Hepatocyte (in vitro differentiated cells): Measurements from ENCODE around the gene GUCY2C. TPM values are rescaled to one million over a fixed set of nuclear protein-coding genes. Genes with fewer than 3 reads are reported as not detected.

ENCODE experiments used
- DNase-seq: peaks from one replicate; pipeline ENCODE4 v3.0.0-alpha.2; 2016; ENCODE audit warnings: low spot score
- H2AFZ ChIP-seq: fragments of 200-600 bp; sonication (generic); 2 replicates; pipeline ENCODE4 v1.6.0; 2016; ENCODE audit warnings: antibody characterized with exemption, mild to moderate bottlenecking
- H3K27ac ChIP-seq: fragments of 200-600 bp; sonication (generic); 2 replicates; pipeline ENCODE4 v1.5.1; 2016; ENCODE audit warnings: mild to moderate bottlenecking
- H3K27me3 ChIP-seq: fragments of 200-600 bp; sonication (generic); 2 replicates; pipeline ENCODE4 v1.6.1; 2016
- H3K36me3 ChIP-seq: fragments of 200-600 bp; sonication (generic); replicated peaks from 2 replicates; pipeline ENCODE4 v1.5.1; 2016; ENCODE audit warnings: low read depth; ENCODE audit not compliant: insufficient read depth
- H3K4me1 ChIP-seq: fragments of 200-600 bp; sonication (generic); 2 replicates; pipeline ENCODE4 v1.5.1; 2016; ENCODE audit warnings: mild to moderate bottlenecking, moderate library complexity; ENCODE audit not compliant: insufficient read depth
- H3K4me2 ChIP-seq: fragments of 200-600 bp; sonication (generic); 2 replicates; pipeline ENCODE4 v1.6.0; 2016
- H3K4me3 ChIP-seq: fragments of 200-600 bp; sonication (generic); 2 replicates; pipeline ENCODE4 v1.5.1; 2016; ENCODE audit warnings: mild to moderate bottlenecking
- H3K79me2 ChIP-seq: fragments of 200-600 bp; sonication (generic); 2 replicates; pipeline ENCODE4 v1.6.0; 2017; ENCODE audit warnings: mild to moderate bottlenecking
- H3K9me2 ChIP-seq: fragments of 200-600 bp; sonication (generic); replicated peaks from 2 replicates; pipeline ENCODE4 v1.6.0; 2017; ENCODE audit warnings: mild to moderate bottlenecking; ENCODE audit not compliant: insufficient read depth
- H3K9me3 ChIP-seq: fragments of 200-600 bp; sonication (generic); 2 replicates; pipeline ENCODE4 v1.5.1; 2016; ENCODE audit warnings: low read depth, mild to moderate bottlenecking
- H4K20me1 ChIP-seq: fragments of 200-600 bp; sonication (generic); 2 replicates; pipeline ENCODE4 v1.6.0; 2016; ENCODE audit warnings: mild to moderate bottlenecking; ENCODE audit not compliant: insufficient read depth, poor library complexity, severe bottlenecking
- CTCF ChIP-seq: fragments of 200-600 bp; sonication (generic); IDR thresholded peaks from 2 replicates; pipeline ENCODE4 v1.5.1; 2016; ENCODE audit warnings: antibody characterized with exemption, mild to moderate bottlenecking; ENCODE audit not compliant: poor library complexity
- EZH2 ChIP-seq: fragments of 200-600 bp; sonication (generic); IDR thresholded peaks from 2 replicates; pipeline ENCODE4 v1.6.1; 2016; ENCODE audit warnings: antibody characterized with exemption, mild to moderate bottlenecking, borderline replicate concordance
- EZH2phosphoT487 ChIP-seq: fragments of 200-600 bp; sonication (generic); IDR thresholded peaks from one replicate; pipeline ENCODE4 v1.6.1; 2018; ENCODE audit warnings: antibody characterized with exemption, mild to moderate bottlenecking, low read depth, moderate library complexity; ENCODE audit not compliant: unreplicated experiment, severe bottlenecking
- WGBS: methylation state at CpG from one replicate; pipeline ENCODE4 v1.1.6; 2016; ENCODE audit warnings: low lambda C conversion rate; ENCODE audit errors: missing lambda C conversion rate; 5-methylcytosine and 5-hydroxymethylcytosine counted together
- polyA plus RNA-seq: library from polyadenylated mRNA; unstranded; fragments of >200 nt; fragmentation: Nextera tagmentation; extraction: Ambion mirVana; gene quantifications from 2 replicates; pipeline ENCODE4 v1.2.1, GENCODE V29; 2016
- total RNA-seq: library from RNA; depleted of rRNA; stranded (reverse); fragments of >200 nt; gene quantifications from 2 replicates; pipeline ENCODE4 v1.2.3, GENCODE V29; 2014

The GUCY2C gene
- total and polyA plus RNA-seq, 2 experiments from 2014 or later: 26.5 to 47.6 TPM

DNA sequence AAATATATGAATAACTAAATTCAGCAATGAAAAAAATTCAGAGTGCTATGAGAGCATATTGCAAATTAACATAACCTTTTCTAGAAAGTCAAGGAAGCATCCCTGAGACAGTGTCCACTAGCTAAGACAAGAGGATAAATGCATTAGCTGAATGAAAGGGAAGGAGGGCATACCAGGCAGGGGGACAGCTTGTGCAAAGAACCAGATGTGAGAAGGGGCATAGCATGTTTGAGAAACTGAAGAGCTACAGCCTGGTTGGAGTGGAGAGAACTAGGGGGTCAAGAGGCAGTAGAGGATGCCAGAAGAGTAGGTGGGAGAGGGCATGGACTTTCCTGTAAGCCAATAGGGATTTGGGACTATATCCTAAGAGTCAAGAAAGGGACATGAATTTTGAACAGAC is 2.2 kb upstream of the GUCY2C start:
- no peaks in the 10 kb centered on the region for H3K9me2 ChIP-seq
- no peaks in the 10 kb centered on the region for H3K4me1 ChIP-seq
- no peak overlapping the region for H3K4me3 ChIP-seq
- no peak overlapping the region for H2AFZ ChIP-seq
- no peaks in the 10 kb centered on the region for H3K36me3 ChIP-seq
- H3K27me3 ChIP-seq: no peaks in the 10 kb centered on the region
- H3K9me3 ChIP-seq: no peaks in the 10 kb centered on the region
- no peak for DNase-seq
- TF ChIP-seq CTCF: no peak
- no peak for TF ChIP-seq EZH2
- TF ChIP-seq EZH2phosphoT487: no peak
- no peak overlapping the region for H3K27ac ChIP-seq
- peaks cover 16% of the 10 kb centered on the region for H3K79me2 ChIP-seq
- H4K20me1 ChIP-seq: no peaks in the 10 kb centered on the region
- no peak overlapping the region for H3K4me2 ChIP-seq

DNA sequence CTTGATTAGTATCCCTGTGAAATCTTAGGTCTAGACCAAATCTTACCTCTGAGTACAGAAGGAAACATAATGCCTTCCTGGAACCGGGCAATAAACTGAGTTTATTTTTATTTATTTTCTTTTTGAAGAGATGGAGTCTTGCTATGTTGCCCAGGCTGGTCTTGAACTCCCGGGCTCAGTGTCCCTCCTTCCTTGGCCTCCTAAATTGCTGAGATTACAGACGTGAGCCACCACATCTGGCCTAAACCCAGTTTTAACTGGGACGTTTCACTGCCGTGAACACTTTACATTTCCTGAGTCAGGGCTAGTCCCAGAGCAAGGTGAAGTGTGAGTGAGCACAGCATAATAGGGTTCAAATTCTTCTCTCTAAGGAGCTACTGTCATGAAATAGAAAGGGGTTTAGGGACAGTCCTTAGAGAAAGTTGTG is 671 bp downstream of the GUCY2C start:
- Histone ChIP-seq H4K20me1 (no peaks in the 10 kb centered on the region), H2AFZ (no peak overlapping the region), H3K79me2 (peaks cover 39% of the 10 kb centered on the region), H3K27me3 (no peaks in the 10 kb centered on the region), H3K9me2 (no peaks in the 10 kb centered on the region), H3K4me3 (no peak overlapping the region), H3K27ac (peak overlapping the region; percentile 92), H3K4me1 (no peaks in the 10 kb centered on the region), H3K36me3 (no peaks in the 10 kb centered on the region), H3K9me3 (no peaks in the 10 kb centered on the region), H3K4me2 (peak overlapping the region; percentile 62)
- no peak for TF ChIP-seq EZH2phosphoT487
- 77% methylated on average over 5 of the region's 5 CpGs for WGBS
- no peak for DNase-seq

- WGBS: 83% methylated on average over 3 of the region's 3 CpGs
- TF ChIP-seq CTCF (no peak), EZH2phosphoT487 (no peak), EZH2 (no peak)
- Histone ChIP-seq H3K79me2 (peaks cover 39% of the 10 kb centered on the region), H4K20me1 (no peaks in the 10 kb centered on the region), H3K4me3 (peak overlapping the region; percentile 35), H2AFZ (no peak overlapping the region), H3K9me3 (no peaks in the 10 kb centered on the region), H3K4me2 (peak overlapping the region; percentile 62), H3K9me2 (no peaks in the 10 kb centered on the region), H3K27me3 (no peaks in the 10 kb centered on the region), H3K27ac (peak overlapping the region; percentile 40), H3K36me3 (no peaks in the 10 kb centered on the region), H3K4me1 (no peaks in the 10 kb centered on the region)
- no peak for DNase-seq
Observed at GRCh38 chr12:14694970-14695369, 1.4 kb downstream of the GUCY2C start.

DNA sequence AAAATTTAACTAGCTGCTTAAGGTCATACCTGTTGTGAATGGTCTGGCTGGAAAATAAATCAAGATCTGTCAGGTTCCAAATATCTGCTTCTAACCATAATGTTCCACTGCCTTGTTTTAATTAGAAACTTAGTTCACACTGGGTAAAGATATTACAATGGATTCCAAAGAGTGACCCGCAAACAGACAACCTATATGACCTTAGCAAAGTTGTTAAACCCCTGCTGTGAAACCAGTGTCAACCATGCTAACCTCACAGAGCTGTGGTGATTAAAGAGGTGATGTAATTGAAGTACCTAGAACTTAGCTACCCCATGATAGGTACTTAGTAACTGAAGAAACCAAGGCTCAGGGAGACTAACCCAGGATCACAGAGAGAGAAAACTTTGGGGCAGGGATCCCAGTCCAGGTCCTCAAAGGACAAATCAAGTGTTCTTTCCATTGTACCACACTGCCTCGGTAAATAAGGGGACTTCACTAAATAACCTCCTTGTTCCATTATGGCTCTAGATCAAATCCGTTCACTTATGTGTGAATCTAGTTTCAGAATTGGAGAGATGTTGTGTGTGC is 2.2 kb downstream of the GUCY2C start:
- no peaks in the 10 kb centered on the region for H3K36me3 ChIP-seq
- H3K27ac ChIP-seq: no peak overlapping the region
- H4K20me1 ChIP-seq: no peaks in the 10 kb centered on the region
- H3K27me3 ChIP-seq: no peaks in the 10 kb centered on the region
- H3K4me2 ChIP-seq: peak overlapping the region; percentile 62
- no peak for DNase-seq
- H3K9me2 ChIP-seq: no peaks in the 10 kb centered on the region
- no peak overlapping the region for H2AFZ ChIP-seq
- WGBS: 73% methylated on average over 3 of the region's 3 CpGs
- TF ChIP-seq CTCF (no peak), EZH2phosphoT487 (no peak), EZH2 (no peak)
- H3K4me3 ChIP-seq: peak overlapping the region; percentile 35
- H3K4me1 ChIP-seq: no peaks in the 10 kb centered on the region
- peaks cover 39% of the 10 kb centered on the region for H3K79me2 ChIP-seq
- no peaks in the 10 kb centered on the region for H3K9me3 ChIP-seq
